A549 (cell line): ENCODE results near the gene NALCN.

Experiments
- BHLHE40 ChIP-seq: IDR thresholded peaks from 2 replicates; pipeline ENCODE4 v1.6.1; 2012; ENCODE audit warnings: low read depth, low read length, inconsistent platforms
- CEBPB ChIP-seq, 2 experiments: fragments of >200 bp in 1 of 2; sonication (Bioruptor Twin) in 1 of 2; formaldehyde crosslinking in 1 of 2; IDR thresholded peaks; 2 replicates each; pipeline ENCODE4 v1.6.1; 2012 to 2016
- CHD4 ChIP-seq: fragments of 200-600 bp; sonication (generic); IDR thresholded peaks from 2 replicates; pipeline ENCODE4 v1.6.1; 2016; ENCODE audit warnings: antibody characterized with exemption, mild to moderate bottlenecking, borderline replicate concordance
- MAZ ChIP-seq: fragments of 150-350 bp; IDR thresholded peaks from 2 replicates; pipeline ENCODE4 v1.6.1; 2014; ENCODE audit warnings: antibody characterized with exemption, low read depth, low read length, borderline replicate concordance
- POLR2A ChIP-seq: IDR thresholded peaks from 2 replicates; pipeline ENCODE4 v1.6.1; 2012; ENCODE audit warnings: mild to moderate bottlenecking, low read length
- RFX5 ChIP-seq: fragments of 450-650 bp; IDR thresholded peaks from 2 replicates; pipeline ENCODE4 v1.7.1; 2014; ENCODE audit warnings: antibody characterized with exemption, mild to moderate bottlenecking, moderate library complexity
- ZFP36 ChIP-seq: fragments of 450-650 bp; IDR thresholded peaks from 2 replicates; pipeline ENCODE4 v1.6.1; 2014; ENCODE audit warnings: borderline replicate concordance; ENCODE audit not compliant: partially characterized antibody
- TF ChIP-seq, protein P1 (sequence below): fragments of >200 bp; sonication (Bioruptor Twin); formaldehyde crosslinking; IDR thresholded peaks from 3 replicates; pipeline ENCODE4 v1.5.1; 2016

GRCh38 chr13:101390461-101390860, 25.8 kb downstream of the NALCN start:
- TF ChIP-seq POLR2A (no peak), MAZ (no peak), RFX5 (no peak), BHLHE40 (no peak), CHD4 (no peak), CEBPB (IDR thresholded peaks at IDR 0.05) (no peak), ZFP36 (no peak)
- TF ChIP-seq, protein P1, sequence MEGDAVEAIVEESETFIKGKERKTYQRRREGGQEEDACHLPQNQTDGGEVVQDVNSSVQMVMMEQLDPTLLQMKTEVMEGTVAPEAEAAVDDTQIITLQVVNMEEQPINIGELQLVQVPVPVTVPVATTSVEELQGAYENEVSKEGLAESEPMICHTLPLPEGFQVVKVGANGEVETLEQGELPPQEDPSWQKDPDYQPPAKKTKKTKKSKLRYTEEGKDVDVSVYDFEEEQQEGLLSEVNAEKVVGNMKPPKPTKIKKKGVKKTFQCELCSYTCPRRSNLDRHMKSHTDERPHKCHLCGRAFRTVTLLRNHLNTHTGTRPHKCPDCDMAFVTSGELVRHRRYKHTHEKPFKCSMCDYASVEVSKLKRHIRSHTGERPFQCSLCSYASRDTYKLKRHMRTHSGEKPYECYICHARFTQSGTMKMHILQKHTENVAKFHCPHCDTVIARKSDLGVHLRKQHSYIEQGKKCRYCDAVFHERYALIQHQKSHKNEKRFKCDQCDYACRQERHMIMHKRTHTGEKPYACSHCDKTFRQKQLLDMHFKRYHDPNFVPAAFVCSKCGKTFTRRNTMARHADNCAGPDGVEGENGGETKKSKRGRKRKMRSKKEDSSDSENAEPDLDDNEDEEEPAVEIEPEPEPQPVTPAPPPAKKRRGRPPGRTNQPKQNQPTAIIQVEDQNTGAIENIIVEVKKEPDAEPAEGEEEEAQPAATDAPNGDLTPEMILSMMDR, result no peak
